Body of pancreas (tissue), 4 donors: Measurements from ENCODE around the gene PNPLA2. TPM values are rescaled to one million over a fixed set of nuclear protein-coding genes. Genes with fewer than 3 reads are reported as not detected.

Source experiments
- ATAC-seq: fragments of 150-250 bp; one replicate; pipeline ENCODE4 v1.9.1; 2016
- DNase-seq, 4 donors: peaks; one replicate each; pipeline ENCODE4 v3.0.0-alpha.2; 2019
- H3K27ac ChIP-seq, 4 donors: fragments of 200-600 bp; sonication (generic); 1 replicate in 3 of 4; 2 replicates in 1 of 4; pipeline versions ENCODE4 v1.5.1 to v1.6.1; 2016 to 2019; ENCODE audit warnings: mild to moderate bottlenecking in 1 of 4, mixed read lengths in 1 of 4, moderate library complexity in 1 of 4
- H3K27me3 ChIP-seq, 2 donors: fragments of 200-600 bp; sonication (generic); one replicate each; pipeline ENCODE4 v1.6.0; 2016; ENCODE audit warnings: mild to moderate bottlenecking in 1 of 2
- H3K36me3 ChIP-seq, 2 donors: fragments of 200-600 bp; sonication (generic); replicated peaks in 1 of 2; 2 replicates each; pipeline ENCODE4 v1.5.1; 2016; ENCODE audit warnings: low read depth in 2 of 2; ENCODE audit not compliant: insufficient read depth in 1 of 2
- H3K4me1 ChIP-seq: fragments of 200-600 bp; sonication (generic); one replicate; pipeline ENCODE4 v1.6.0; 2016
- H3K4me3 ChIP-seq, 2 donors: fragments of 200-600 bp; sonication (generic); 1 replicate in 1 of 2; 2 replicates in 1 of 2; pipeline ENCODE4 v1.5.1; 2016 to 2019
- H3K9me3 ChIP-seq, 3 donors: fragments of 200-600 bp; sonication (generic); 1 replicate in 2 of 3; 2 replicates in 1 of 3; pipeline ENCODE4 v1.5.1; 2016
- CTCF ChIP-seq, 7 experiments: fragments of 450-650 bp in 4 of 7; fragments of 200-600 bp in 3 of 7; sonication (generic) in 3 of 7; IDR thresholded peaks; one replicate each; pipeline ENCODE4 v1.5.1; 2016 to 2019; ENCODE audit warnings: antibody characterized with exemption in 7 of 7
- POLR2A ChIP-seq, 3 donors: fragments of 450-650 bp; IDR thresholded peaks; one replicate each; pipeline ENCODE4 v1.6.1; 2016; ENCODE audit warnings: antibody characterized with exemption in 3 of 3, mild to moderate bottlenecking in 2 of 3
- WGBS, 2 donors: methylation state at CpG; one replicate each; pipeline ENCODE4 v1.1.5; 2017; 5-methylcytosine and 5-hydroxymethylcytosine counted together
- intact Hi-C: fragments of 100-400 bp; cut with DNase I; formaldehyde crosslinking; loops from one replicate; pipeline ENCODE4 v1.15.1; 2023
- total RNA-seq, 2 donors: library from RNA; depleted of rRNA; stranded (reverse); fragments of >200 nt; gene quantifications; one replicate each; pipeline ENCODE4 v1.1.0, GENCODE V29; 2016

The PNPLA2 gene
- total RNA-seq, 2 donors from 2014 or later, result 72.1 to 351 TPM

DNA sequence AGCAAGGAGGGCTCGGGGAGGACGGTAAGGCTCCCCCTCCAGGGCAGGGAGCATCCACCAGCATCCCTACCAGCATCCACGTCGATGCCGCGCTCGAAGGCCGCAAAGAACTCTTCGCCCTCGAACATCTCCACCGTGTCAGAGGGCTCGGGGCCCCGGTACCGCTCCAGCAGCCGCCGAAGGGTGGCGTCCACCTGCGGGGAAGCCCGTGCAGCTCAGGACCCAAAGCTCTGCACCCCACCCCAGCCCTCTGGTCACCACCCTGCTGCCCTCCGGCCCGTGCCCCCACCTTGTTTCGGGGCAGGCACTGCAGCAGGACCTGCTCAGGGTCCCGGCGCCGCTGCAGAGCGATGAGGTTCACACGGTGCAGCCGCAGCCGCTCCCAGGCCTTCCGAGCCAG is 18.2 kb upstream of the PNPLA2 start:
- Histone ChIP-seq H3K9me3 (no peaks in the 10 kb centered on the region), H3K4me3 (no peak overlapping the region), H3K36me3 (no peaks in the 10 kb centered on the region), H3K4me1 (peaks cover 51% of the 10 kb centered on the region), H3K27me3 (no peaks in the 10 kb centered on the region), H3K27ac (no peak overlapping the region)
- intact Hi-C loops, result no loop called here
- ATAC-seq (no peak), DNase-seq (no peak)
- WGBS, 2 donors, result 88% methylated on average over 3 to 28 of the region's 30 CpGs
- TF ChIP-seq CTCF (IDR thresholded peaks at IDR 0.05) (no peak), POLR2A (IDR thresholded peaks at IDR 0.05) (no peak)

GRCh38 chr11:801097-801780 is 17.5 kb upstream of the PNPLA2 start:
- Histone ChIP-seq H3K4me3 (no peak overlapping the region), H3K27ac (no peak overlapping the region), H3K4me1 (peaks cover 46% of the 10 kb centered on the region), H3K27me3 (no peaks in the 10 kb centered on the region), H3K9me3 (no peaks in the 10 kb centered on the region), H3K36me3 (no peaks in the 10 kb centered on the region)
- no peak for TF ChIP-seq CTCF (IDR thresholded peaks at IDR 0.05)
- TF ChIP-seq POLR2A (IDR thresholded peaks at IDR 0.05), result no peak
- no peak for ATAC-seq
- intact Hi-C loops, result no loop called here
- WGBS, 2 donors, result 78 to 87% methylated on average over 4 to 20 of the region's 20 CpGs
- DNase-seq, result no peak

DNA sequence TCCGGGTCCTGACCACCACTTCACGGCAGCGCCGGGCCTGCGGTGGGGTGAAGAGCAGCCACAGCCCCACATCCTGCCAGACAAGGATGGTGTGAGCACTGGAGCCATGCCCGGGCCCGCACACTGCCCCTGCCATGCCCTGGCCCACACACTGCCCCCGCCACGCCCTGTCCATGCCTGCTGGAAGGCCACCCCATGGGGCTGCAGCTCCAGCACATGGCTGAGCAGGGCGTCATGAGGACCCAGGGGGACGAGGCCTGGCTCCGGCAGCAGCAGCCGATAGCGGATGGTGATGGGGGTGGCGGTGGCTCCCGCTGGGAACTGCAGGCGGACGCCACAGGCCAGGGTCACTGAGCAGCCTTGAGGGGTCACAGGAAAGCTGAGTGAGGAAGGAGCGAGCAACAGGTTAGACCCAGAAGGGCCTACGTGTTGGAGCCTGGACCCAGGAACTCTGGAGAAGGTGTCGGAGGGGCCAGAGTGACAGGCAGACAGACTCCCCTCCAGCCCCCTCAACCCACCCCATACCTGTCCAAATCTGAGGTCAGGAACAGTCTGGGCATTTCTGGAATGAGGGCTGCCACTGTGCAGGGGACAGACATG is 16.6 kb upstream of the PNPLA2 start:
- 94 to 97% methylated on average over 16 to 21 of the region's 21 CpGs for WGBS, 2 donors
- DNase-seq (no peak), ATAC-seq (no peak)
- Histone ChIP-seq H3K27ac (no peak overlapping the region), H3K4me3 (no peak overlapping the region), H3K4me1 (peaks cover 38% of the 10 kb centered on the region), H3K36me3 (no peaks in the 10 kb centered on the region), H3K27me3 (no peaks in the 10 kb centered on the region), H3K9me3 (no peaks in the 10 kb centered on the region)
- intact Hi-C loops, result no loop called here
- no peak for TF ChIP-seq CTCF (IDR thresholded peaks at IDR 0.05)
- no peak for TF ChIP-seq POLR2A (IDR thresholded peaks at IDR 0.05)

- Histone ChIP-seq H3K4me3 (no peak overlapping the region), H3K27me3 (no peaks in the 10 kb centered on the region), H3K4me1 (peaks cover 31% of the 10 kb centered on the region), H3K9me3 (no peaks in the 10 kb centered on the region), H3K27ac (no peak overlapping the region), H3K36me3 (no peaks in the 10 kb centered on the region)
- 88 to 92% methylated on average over 10 to 28 of the region's 28 CpGs for WGBS, 2 donors
- intact Hi-C loops, result no loop called here
- no peak for ATAC-seq
- no peak for DNase-seq
- no peak for TF ChIP-seq CTCF (IDR thresholded peaks at IDR 0.05)
- TF ChIP-seq POLR2A (IDR thresholded peaks at IDR 0.05), result no peak
These were observed 15.8 kb upstream of the PNPLA2 start for GRCh38 chr11:802693-803466.
